ENCODE measurements around the gene CHST6.
"Not testable (repeated sequence)": the region's sequence is repeated elsewhere in the genome, so short reads cannot be mapped to it uniquely, and the experiment has no call there.

CHST6 gene

DNA sequence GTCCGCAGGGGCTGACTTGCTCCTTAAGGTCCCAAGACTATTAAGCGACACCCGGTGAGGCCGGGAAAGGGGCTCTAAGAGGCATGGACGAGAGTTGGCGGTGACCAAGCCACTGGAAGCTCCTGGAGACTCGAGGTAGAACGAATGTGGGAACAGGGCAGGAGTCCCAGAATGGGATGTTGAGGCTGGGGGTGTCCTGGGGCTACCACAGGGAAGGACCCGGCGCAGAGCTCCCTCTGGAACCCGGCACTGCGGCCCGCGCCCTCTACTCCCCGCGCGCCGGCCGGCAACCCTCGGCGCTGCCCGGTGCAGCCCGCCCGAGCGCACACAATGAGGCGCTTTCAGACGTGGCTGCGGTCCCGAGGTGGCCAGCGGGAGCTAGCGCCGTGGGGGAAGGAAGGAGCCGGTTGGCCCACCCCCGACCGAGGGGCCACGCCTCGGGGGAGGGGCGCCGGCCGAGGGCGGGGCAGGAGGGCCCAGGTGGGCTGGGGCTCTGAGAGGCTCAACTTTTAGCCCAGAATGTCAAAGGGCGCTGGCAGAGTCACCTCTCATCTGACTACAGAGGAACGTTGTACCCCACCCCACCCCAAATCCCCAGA, at the start of gene CHST6:
Gene CHST6, minus strand, starts transcription at position 366 of the 599 bp plus-strand sequence. CDS start 15,613 bp downstream, outside the sequence.
- peak; percentile 64 for DNase-seq (ENCODE audit: low spot score)

DNA sequence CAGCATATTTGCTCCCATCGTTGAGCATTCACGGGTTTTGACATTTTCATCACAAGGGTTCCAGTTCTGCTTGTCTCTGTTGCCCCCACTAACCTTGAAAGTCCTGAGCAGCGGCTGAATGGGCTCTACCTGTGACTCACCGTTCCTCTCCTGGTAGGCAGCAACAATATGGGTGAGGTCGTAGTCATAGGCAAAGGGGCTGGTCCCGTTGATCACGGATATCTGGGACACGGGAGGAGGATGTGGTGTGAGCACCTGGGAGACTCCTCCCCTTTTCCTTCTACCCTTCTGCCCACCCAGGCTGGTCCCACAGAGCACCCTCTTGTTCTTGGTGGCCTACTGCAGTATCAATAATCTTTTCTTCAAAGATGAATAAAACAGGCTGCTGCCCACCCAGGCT, 47.2 kb upstream of the CHST6 start:
- DNase-seq (ENCODE audit: low spot score), result not testable (repeated sequence)

DNA sequence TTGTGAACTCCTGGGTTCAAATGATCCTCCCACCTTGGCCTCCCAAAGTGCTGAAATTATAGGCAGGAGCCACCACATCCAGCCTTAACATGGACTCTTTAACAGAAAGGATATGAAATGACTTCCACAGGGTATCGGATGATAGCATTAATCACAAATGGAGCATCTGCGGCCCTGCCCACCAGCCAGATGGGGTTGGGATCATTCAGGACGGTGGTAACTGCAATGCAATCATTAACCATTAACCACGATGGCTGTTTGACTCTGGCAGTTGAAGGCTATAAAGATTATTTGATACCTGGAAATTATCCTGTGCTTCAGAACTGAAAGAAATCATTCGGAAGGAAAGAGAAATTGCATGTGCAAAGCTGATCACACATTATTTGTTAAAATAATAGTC, 46.0 kb upstream of the CHST6 start:
- DNase-seq (ENCODE audit: low spot score), result no peak

DNA sequence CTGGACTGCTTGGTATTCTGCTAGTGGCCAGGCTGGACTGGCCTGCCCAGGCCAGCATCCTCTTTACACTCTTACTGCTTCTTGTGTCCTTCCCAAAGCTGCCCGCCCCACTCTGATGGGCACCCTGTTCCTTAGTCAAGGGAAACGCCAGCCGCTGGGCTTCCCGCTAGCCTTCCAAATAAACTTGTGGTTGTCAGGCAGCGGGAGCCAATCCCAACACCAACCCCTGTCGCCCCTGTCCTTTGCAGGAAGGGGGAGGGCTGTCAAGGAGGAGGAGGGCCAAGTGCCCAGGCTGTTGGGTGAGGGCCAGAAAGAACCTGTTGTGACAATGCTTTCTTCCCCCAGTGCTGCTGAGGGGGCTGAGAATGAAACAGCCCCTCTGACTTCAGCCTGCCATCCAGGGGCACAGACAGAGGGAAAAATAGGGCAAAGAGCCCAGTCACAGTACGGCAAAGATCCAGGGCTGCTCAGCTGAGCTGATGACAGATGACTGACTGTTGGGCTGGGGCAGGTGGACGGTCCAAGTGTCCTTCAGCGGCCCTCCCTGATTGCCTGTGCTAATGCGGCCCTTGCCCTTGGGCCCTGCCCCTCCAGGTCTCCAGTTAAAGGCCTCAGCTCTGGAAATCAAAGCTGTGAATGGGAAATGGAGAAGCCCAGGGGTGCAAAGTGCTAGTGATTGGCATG, 43.8 kb upstream of the CHST6 start:
- DNase-seq (ENCODE audit: low spot score), result not testable (repeated sequence)

DNA sequence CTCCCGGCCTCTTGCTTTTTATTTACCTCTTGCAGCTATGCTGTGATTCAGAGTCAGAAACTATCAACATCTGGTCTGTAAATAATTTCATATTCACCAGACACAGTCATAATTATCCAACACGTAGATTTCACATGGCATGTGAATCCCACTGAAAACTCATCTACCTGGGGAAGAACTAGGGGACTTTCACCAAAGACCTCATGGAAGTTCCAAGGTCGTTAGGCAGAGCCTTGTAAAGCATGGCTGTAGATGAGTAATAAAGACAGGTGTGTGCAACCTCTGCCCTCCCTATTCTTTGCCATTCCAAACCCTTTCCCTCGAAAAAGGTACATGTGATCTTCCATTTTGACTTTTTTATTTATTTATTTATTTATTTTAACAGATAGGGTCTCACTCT, 42.5 kb upstream of the CHST6 start:
- no peak for DNase-seq (ENCODE audit: low spot score)

DNA sequence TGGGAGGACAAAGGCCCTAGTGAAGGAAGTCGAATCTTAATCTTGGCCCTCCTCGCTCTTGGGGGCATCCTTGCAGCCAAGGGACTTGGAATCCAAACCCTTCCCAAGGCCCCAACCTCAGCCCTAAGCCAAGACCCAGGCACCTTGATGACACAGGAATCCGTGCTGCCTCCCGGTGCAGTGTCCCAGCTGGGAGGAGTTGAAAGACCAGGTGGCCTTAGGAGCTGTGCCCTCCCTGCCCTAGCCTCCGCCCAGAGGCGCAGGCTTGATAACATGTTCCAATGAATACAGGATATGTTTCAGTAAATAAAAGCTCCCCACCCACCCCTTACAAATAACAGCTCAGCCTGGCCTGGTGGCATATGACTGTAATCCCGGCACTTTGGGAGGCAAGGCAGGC, 40.7 kb upstream of the CHST6 start, which contains the start of gene CHST5:
Gene CHST5, minus strand, starts transcription at position 208 of the 400 bp plus-strand sequence. CDS start 5,724 bp downstream, outside the sequence.
- DNase-seq (ENCODE audit: low spot score), result no peak

DNA sequence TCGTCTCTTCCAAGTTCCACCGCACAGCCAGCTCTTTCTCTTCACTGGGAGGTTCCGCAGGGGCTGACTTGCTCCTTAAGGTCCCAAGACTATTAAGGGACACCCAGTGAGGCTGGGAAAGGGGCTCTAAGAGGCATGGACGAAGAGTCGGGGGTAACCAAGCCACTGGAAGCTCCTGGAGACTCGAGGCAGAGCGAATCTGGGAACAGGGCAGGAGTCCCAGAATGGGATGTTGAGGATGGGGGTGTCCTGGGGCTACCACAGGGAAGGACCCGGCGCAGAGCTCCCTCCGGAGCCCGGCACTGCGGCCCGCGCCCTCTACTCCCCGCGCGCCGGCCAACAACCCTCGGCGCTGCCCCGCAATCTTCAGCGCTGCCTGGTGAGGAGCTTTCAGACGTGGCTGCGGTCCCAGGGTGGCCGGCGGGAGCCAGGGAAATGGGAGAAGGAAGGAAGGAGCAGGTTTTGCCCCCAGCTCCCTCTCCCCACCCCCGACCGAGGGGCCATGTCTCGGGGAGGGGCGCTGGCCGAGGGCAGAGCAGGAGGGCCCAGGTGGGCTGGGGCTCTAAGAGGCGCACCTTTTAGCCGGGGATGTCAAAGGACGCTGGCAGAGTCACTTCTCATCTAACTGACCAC, 40.1 kb upstream of the CHST6 start:
- DNase-seq (ENCODE audit: low spot score), result no peak

DNA sequence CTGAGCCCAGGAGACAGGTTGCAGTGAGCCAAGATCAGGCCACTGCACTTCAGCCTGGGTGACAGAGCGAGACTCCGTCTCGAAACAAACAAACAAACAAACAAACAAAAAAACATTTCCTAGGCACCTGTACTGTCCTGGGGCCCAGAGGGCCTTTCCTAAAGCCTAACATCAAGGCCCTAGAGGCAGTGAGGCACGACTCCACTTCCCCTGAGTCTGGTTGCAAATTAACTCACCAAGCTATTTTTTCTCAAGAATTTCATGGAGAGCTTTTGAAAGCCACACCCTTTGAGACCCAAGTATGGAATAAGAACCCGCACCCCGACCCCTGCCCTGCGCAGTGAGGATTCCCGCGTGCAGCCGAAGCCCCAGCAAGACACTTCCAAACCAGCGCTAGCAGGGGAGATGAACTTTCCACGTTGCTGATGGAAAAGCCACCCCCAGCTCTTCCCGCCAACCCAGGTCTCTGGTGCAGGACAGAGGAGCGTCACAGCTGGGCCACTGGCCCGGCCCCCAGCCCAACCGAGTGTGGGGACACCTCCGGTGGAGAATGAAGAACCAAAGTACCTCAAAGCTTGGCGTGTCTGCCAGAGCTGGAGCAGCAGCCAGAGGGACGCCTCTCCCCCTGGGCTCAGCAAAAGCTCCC, 39.4 kb upstream of the CHST6 start:
- no peak for DNase-seq (ENCODE audit: low spot score)

DNA sequence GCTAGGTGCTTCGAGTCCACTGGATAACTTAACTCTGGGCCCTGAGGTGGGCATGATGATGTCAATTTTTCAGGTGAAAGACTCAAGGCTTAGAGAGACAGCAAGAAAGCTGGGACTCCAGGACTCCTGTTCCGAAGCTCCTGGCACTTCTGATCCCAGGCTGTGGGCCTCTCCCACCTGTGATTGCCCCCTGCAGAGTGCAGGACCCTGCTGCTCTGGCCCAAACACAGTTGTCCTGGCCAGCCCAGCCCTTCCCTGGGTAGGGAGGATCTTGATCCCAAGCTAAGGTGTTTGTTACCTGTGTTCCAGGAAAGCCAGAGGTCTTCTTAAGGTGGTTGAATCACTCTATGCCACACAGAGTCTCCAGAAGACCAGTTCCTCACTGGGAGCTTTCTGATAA, 37.5 kb upstream of the CHST6 start:
- no peak for DNase-seq (ENCODE audit: low spot score)

DNA sequence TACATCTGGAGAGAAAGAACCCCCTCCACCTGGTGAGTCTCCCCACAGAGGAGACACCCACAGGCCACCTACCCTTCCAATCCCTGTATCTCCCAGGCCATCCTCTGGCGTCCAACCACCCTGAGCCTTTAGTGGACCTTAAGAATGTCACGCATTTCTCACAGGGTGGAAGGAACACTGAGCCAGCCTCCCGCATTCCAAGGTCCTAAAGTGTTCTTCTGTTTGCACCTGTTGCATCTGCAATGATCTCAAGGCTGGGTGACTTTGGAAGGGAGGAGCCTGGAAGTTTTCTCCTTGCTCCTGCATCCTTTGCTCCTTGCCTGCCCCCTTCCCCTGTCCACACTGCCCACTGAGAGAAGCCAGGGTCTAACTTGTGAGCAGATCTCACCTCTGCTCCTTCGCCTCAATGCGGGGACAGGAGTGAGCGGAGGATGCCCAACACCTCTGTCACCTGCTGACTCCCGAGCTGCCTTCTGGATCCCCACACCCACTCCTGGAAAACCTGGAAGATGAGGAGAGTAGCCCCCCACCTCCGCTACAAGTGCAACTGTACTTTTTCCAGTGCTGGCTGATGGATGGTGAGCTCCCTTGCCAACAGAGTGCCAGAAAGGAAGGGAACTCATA, 37.0 kb upstream of the CHST6 start:
- no peak for DNase-seq (ENCODE audit: low spot score)

DNA sequence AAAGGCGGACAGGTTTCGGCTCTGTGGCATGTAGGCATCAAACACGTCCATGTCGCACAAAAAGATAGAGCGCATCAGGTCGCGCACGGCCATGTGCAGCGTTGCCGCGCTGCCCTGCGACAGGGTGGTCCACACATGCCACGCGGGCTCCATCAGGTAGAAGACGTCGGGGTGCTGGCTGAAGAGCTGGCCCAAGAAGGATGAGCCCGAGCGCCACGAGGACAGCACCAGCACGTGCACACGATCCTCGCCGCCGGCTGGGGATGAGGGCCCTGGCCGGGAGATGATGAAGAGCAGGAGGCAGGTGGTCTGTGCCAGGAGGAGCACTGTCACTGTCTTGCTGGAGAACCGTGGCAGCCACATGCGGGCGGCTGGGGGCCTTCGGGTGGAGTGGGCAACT, 34.7 kb upstream of the CHST6 start:
- no peak for DNase-seq (ENCODE audit: low spot score)

DNA sequence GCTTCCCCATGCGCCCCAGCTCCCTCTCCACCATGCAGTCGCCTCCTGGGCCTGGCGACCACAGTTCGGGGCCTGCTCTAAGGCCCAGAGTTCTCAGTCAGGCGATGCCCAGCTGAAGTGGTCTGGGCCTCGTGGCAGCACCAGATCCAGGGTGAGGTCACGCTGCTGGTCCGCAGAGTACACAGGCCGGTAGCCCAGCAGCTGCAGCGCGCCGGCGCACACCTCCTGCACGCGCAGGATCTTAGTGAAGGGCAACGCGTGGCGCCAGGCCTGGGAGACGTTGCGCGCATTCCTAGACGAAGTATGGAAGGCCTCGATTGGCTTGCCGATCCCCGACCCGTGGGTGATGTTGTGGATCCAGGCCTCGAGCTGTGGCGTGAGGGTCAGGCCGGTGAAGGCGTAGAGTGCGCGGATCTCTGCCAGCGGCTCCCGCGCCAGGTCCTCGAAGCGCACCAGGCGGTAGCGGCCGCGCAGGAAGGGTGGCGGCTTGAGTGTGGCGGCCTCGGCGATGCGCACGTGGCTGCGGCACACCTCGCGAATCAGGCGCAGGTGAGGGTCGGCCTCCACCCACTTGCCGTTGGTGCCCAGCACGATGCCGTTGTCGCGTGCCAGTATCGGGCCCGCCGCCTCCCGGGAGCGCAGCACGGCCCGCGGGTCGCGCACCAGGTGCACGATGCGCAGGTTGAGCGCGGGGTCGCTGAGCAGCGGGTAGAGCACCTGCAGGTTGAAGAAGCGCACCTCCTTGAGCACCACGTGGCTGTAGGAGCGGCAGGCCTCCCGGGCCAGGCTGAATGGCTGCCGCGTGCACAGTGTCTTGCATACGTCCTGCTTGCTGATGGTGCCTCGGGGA, 34.0 kb upstream of the CHST6 start:
- no peak for DNase-seq (ENCODE audit: low spot score)

DNA sequence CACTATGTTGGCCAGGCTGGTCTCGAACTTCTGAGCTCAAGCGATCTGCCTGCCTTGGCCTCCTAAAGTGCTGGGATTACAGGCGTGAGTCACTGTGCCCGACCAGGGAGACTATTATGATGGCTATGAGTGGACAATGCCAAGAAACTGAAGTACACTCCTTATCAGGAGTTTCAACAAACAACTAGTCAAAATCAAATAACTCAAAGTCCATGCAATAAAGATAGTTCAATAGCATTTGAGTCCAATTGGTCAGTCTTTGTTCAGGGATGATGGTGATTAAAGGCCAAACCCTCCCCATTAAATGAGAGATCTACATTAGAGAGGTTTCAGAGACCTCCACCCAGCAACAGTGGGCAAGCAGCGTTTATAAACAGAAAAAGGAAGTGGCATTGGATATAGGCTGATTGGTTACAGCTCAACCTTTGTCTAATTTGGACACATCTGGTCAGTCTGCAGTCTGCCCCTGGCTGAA, 32.6 kb upstream of the CHST6 start:
- DNase-seq (ENCODE audit: low spot score), result no peak

DNA sequence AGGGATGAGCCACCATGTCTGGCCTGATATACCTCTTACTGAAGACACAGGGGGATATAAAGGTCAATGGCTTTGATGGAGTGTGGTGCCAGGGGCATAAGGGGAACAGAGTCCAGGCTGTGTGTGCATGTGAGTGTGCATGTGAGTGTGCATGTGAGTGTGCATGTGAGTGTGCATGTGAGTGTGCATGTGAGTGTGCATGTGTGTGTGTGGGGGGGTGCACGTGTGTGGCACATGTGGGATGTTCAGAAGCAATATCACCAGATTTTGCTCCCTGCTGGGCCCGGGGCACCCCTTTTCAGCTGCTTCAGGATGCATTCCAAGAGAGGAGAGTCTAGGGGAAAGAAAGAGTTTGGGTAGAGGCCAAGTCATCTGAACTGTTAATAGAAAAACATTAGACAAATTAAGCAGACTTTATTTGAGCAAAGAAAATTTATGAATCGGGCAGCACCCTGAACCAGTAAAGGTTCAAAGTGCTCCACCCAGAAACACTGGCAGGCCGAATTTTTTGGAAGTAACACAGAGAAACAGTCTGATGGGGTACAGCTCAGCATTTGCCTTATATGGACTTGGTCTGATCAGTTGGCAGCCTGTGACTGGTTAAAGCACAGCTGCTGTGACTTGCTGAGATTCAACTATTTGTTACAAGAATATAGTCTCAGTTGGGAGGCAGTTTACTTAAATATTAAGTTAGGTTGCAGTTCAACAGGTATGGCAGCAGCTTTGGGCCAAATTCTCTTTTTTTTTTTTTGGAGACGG, 31.0 kb upstream of the CHST6 start:
- DNase-seq (ENCODE audit: low spot score), result no peak

DNA sequence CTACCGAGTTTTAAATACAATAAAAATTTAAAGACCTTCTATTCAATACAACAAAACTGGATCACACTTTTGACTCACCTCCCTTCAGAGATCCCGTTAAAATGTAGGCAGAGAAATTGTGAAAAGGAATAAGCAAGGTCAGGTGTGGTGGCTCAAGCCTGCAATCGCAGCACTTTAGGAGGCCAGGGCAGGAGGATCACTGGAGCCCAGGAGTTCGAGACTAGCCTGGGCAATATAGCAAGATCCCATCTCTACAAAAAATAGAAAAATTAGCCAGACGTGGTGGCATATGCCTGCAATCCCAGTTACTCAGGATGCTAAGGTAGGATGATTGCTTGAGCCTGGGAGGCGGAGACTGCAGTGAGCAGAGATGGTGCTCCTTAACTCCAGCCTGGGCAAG, 23.9 kb upstream of the CHST6 start:
- DNase-seq (ENCODE audit: low spot score), result no peak

DNA sequence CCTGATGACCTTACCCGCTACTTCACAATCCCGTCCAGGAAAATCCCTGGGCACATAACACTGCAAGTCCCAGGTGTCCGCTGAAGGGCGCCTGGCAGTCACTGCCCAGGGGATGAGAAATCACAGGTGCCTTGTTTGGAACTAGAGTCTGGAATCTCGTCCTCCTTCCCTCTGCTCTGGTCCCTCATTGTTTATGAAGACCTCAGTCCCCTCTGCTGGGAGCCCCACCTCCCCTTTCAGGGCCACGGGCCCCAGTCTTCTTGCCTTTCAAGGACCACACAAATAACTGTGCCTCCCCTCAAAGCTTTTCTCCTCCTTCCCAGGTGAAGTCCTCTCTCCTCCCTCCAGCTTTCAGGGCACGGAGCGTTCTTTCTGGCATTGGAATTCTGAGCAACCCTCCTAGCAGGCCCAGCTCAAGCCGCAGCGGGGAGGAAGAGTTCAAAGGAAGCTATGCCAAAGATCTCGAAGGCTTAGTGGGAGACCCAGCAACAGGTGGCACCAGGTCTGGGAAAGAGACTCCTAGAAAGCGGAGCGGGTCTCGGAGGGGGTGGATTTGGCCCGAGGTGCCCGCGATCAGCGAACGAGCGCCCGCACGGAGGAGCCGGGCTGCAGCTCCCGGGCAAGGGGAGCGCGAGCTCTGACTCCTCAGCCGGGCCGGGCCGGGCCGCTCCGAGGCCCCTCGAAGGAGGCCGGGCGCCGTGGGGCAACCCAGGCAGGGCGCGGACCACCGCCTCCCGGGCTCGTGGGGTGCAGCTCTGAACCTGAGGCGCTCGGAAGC, 21.1 kb upstream of the CHST6 start:
- peak; percentile 36 for DNase-seq (ENCODE audit: low spot score)

DNA sequence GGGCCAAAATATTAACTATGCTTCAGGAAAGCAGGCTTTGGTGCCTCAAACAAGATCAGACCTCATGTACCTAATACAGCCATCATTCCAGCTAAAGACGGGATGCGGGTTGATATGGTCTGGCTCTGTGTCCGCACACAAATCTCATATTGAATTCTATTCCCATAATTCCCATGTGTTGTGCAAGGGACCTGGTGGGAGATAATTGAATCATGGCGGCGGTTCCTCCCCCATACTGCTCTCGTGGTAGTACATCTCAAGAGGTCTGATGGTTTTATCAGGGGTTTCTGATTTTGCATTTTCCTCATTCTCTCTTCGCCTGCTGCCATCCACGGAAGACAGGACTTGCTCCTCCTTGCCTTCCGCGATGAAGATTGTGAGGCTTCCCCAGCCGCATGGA, 19.1 kb upstream of the CHST6 start:
- no peak for DNase-seq (ENCODE audit: low spot score)

DNA sequence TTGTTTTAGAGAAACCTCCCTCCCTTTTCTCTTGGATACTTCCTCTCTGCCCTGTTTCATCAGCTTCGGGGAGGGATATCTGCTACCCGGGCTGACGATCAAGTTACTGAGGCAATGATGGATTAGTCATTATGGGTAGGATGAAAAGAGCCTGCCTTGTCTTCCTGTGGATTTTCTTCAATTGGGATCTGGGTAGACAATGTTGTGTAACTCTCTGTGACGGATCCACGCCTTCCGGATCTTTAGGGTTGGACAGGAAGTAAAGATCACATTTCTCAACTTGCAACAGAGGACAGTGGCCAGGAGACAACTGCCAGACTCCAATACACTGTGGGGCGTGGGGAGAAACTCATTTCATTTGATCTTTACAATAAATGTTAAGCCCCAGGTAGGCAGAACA, 11.3 kb upstream of the CHST6 start:
- no peak for DNase-seq (ENCODE audit: low spot score)

DNA sequence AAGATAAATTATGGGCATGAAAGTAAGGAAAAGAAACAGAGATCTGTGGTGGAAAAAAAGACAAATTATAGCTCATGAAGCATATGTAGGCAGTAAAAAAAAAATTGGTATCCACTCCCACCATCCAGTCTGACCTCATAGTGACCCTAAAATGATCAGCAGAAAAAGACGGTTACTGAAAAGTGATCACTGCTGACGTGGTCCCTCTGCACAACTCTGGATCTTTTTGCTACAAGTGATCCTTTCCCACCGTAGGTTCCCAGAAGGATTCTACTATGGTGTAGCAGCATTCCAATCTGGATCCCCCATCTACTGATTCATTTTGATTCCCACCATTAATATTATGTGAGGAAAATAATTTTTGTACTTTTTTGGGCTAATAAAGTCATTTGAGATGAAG, 10.9 kb upstream of the CHST6 start:
- no peak for DNase-seq (ENCODE audit: low spot score)

DNA sequence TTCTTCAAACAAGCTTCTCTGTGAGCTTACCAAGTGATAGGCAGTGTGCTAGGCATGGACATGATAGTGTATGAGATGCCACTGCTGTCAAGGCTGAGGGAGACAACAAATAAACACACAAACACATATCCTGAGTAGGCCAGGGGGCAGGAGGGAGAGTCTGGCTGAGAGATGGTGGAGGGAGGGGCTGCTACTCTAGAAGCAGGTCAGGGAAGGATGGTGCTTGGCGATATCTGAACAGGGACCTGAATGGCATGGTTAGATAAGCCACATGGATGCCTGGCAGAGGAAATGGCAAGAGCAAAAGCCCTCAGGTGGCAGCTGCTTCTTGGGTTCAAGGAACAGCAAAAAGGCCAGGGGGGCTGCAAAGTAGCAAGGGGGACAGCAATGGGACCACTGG, 8.6 kb upstream of the CHST6 start:
- DNase-seq (ENCODE audit: low spot score), result no peak
